T-helper 2 cell (primary cell): ENCODE data around the gene RBM6.
"Not testable (repeated sequence)": the region's sequence is repeated elsewhere in the genome, so short reads cannot be mapped to it uniquely, and the experiment has no call there.

ENCODE experiments used
- DNase-seq, 5 experiments: peaks; one replicate each; pipeline versions ENCODE4 v3.0.0 to v3.0.0-alpha.2; 2012 to 2022

Gene RBM6

DNA sequence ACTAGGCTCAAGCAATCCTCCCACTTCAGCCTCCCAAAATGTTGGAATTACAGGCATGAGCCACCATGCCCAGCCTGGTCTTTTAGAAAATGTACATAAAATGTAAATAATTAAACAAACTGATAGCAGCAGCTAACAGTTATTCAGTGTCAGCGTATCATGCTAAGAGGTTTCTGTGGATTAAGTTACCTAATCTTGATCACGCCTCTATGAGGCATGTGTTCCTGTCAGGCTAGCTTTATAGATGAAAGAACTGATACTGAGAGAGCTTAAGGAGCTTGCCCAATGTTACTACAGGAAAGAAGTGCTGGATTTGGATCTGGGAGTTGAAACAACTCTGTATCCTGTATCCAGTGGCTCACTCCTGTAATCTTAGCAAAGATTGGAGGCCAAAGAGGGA lies 25.0 kb upstream of the RBM6 start:
- no peak for DNase-seq

DNA sequence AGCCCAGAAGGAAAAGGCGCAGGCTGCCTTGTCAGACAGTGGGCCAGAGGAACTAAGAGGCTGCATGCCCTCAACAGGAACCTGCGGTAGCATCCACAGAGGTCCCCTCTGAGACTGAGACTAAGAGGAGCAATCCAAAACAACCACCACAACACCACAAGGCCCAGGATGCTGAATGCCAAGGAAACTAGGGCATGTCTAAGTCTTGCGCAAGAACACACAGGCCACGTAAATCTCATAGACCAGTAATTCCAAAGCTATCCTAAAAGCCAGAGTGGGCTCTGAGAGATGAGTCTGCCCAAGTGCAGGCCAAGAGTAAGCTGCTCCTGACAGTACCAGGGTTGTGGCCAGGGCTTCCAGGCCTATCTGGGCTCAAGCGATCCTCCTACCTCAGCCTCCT lies 23.3 kb upstream of the RBM6 start:
- no peak for DNase-seq

DNA sequence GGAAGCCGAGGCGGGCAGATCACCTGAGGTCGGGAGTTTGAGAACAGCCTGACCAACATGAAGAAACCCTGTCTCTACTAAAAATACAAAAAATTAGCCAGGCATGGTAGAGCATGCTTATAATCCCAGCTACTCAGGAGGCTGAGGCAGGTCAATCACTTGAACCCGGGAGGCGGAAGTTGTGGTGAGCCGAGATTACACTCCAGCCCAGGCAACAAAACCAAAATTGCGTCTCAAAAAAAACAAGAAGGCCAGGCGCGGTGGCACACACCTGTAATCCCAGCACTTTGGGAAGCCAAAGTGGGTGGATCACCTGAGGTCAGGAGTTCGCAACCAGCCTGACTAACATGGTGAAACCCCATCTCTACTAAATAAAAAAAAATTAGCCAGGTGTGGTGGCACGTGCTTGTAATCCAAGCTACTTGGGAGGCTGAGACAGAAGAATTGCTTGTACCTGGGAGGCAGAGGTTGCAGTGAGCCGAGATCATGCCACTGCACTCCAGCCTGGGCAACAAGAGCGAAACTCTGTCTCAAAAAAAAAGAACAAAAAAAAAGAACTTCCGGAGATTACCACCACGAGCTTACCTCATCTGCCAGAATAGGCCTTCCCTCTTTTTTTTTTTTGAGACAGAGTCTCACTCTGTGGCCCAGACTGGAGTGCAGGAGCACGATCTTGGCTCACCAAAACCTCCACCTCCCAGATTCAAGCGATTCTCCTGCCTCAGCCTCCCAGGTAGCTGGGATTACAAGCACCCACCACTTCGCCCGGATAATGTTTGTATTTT lies 22.0 kb upstream of the RBM6 start:
- DNase-seq: not testable (repeated sequence)

DNA sequence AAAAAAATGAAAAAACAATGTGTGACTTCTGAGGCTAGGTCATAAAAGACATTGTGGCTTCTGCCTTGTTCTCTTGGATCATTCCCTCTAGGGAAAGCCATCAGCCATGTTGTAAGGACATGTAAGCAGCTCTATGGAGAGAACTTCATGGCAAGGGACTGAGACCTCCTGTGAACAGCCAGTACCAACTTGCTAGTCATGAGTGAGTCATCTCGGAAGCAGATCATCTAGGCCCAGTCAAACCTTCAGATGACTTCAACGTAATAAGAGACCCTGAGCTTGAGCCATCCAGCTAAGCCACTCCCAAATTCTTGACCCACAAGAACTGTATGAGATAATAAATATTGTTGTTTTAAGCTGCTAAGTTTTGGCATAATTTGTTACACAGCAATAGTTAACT lies 15.3 kb upstream of the RBM6 start:
- DNase-seq: no peak

DNA sequence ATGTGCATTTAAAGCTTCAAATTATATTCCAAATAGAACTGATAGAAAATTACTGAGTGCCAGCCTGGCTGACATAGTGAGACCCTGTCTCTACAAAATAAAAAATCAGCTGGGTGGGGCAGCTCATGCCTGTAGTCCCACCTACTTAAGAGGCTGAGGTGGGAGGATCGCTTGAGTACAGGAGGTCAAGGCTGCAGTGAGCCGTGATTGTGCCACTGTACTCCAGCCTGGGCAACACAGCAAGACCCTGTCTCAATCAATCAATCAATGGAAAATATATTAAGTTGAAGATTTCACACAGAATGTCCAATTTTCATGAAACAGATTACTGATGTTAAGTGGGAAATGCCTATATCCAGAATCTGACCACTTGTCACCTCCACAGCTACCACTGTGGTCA lies 14.5 kb upstream of the RBM6 start:
- DNase-seq: no peak

DNA sequence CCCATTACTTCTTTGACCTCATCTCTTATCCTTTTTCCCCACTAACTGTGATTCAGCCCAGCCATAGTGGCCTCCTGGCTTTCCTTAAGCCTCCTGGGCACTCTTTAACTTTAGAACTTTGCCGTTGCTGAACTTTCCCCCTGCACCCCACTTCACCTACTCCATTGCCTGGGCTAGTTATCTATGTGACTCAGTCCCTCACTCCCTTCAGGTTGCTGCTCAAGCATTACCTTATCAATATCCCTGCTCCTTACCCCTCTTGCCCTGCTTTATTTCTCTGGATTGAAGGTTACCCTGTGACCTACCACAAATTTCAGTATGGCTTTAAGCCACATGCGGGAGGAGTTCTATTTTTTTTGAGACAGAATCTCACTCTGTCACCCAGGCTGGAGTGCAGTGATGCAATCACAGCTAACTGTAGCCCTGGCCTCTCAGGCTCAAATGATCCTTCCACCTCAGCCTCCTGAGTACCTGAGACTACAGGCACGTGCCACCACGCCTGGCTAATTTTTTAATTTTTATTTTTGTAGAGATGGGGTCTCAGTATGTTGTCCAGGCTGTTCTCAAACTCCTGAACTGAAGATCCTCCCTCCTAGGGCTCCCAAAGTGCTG lies 13.7 kb upstream of the RBM6 start:
- no peak for DNase-seq

DNA sequence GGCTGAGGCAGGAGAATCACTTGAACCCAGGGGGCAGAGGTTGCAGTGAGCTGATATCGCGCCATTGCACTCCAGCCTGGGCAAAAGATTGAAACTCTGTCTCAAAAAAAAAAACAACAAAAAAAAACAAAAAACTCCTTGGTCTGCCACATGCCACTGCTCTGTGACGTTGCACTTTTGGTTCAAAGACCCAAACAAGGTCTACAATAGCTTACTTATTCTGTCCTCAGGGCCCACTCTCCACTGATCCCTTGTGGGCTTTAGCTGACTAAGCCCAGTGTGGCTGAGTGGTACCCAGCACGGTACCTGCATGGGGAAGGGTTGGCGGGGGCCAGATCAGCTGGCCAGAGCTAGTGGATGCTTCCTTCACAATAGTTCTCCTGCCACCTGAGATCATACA lies 12.2 kb upstream of the RBM6 start:
- no peak for DNase-seq

DNA sequence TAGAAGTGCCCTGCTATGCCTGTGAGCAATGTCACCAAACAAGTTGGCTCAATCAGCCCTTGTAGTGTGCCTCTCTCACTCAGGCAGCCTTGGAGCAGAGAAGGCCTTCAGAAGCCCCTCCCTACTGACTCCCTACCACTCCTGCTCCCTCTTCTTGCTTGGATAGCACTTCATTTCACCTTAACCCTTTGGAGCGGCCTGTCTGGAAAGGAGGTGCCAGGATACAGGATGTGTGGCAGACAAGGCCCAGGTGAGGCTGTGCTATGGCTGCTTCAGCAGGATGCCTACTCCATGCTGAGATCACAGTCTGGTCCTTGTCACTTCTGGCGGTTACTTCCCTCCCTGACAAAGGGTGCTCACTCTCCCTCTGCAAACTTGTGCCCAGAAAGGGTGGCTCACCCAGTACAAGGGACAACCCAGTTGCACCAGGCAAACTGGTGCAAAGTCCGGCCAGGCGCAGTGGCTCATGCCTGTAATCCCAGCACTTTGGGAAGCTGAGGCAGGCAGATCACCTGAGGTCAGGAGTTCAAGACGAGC lies 11.4 kb upstream of the RBM6 start:
- no peak for DNase-seq

DNA sequence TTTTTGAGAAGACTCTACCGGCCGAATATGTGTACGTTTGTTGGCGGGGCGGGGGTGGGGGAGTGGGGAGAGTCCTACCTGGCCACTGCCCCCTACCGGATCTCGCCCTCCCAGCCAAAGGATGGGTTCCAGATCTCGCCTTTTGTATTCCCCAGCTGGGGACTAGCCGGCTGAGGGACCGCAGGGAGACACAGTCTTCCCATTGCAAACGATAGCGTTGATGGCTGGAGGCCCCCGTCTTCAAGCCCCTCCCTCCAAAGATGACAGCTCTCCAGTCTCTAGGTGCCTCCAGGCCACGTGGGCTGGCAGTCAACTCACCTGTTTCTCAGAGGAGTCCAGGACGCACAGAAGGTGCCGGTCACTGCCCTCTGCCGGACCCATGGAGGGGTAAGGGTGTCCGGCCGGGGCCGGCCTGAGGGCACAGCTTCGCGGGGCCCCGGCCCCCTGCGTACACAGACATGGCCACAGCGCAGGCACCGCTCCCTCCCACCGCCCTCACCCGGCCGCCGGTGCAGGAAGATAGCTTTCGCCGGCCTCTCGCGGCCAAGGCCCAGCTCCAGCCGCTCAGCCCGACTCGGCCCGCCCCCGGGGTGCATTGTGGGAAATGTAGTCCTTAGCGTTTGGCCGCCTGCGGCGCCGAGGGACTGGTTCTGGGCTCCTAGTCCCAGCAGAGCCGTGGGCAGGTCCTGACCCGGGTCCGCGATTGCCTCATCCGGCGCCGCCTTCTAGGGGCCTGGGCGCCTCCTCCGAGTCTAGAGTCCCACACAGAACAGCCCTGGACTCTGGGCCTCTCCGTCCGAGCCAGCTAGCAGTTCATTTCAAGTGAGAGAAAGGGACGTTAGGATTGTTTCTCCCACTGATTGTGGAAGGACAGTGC lies 10.4 kb upstream of the RBM6 start, which contains the start of gene MON1A:
Gene MON1A, minus strand, starts transcription at position 521 of the 877 bp plus-strand sequence. CDS start 16,465 bp downstream, outside the sequence.
- DNase-seq: peak; percentile 67 to 85 (median 75)

DNA sequence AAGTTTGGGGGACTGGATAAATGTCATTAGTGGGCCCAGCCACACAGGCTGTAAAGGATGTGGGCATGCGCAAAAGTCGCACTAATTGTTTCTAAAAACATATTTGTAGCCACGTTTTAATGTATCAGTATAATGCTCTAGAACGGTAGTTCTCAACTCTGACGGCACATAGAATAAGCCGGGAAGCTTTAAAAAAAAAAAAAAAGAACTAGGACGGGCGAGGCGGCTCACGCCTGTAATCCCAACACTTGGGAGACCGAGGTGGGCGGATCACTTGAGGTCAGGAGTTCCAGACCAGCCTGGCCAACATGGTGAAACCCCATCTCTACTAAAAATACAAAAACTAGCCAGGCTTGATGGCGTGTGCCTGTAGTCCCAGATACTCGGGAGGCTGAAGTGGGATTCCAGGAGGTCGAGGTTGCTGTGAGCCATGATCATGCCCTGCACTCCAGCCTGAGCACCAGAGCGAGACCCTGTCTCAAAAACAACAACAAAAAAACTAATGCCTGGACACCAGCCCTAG lies 9.7 kb upstream of the RBM6 start:
- no peak for DNase-seq

DNA sequence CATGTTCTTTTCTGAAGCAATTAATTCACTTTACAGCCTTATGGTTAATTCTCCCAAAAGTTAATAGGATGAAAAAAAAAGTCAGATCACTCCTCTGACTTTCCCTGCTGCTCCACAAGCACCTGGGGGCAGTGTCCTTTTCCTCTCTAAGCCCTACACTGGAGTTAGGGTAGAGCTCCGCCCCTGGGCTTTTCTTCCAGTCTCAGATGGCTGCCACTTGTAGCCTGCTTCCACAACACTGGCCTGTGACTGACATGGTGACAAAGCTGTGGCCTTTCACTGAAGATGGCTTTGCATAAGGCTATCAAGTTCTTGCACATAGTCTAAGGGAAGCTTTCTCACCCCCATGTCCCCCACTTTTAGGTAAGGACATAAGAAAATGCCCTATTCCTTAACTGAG lies 9.0 kb upstream of the RBM6 start:
- DNase-seq: no peak

DNA sequence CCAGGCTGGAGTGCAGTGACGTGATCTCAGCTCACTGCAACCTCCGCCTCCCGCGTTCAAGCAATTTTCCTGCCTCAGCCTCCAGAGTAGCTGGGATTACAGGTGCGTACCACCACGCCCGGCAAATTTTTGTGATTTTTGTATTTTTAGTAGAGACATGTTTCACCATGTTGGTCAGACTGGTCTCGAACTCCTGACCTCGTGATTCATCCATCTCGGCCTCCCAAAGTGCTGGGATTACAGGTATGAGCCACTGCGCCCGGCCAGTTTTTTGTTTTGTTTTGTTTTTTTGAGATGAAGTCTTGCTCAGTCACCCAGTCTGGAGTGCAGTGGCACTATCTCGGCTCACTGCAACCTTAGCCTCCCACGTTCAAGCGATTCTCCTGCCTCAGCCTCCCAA lies 7.7 kb upstream of the RBM6 start:
- not testable (repeated sequence) for DNase-seq

DNA sequence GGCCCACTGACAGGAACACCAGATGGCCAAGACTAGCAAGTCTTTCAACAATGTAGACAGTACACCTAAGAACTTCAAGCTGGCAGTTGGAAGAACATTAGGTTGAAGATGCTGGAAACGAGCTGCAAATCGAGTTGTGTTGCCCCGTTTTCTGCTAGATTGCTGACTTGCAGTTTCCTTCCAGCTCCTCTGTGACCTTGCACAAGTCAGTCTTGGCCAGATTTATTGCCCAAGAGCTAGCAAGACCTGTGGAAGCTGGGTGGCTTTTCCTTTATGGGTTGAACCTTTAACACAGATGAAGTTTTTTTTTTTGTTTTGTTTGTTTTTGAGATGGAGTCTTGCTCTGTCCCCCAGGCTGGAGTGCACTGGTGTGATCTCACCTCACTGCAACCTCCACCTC lies 2.9 kb upstream of the RBM6 start:
- DNase-seq: no peak

DNA sequence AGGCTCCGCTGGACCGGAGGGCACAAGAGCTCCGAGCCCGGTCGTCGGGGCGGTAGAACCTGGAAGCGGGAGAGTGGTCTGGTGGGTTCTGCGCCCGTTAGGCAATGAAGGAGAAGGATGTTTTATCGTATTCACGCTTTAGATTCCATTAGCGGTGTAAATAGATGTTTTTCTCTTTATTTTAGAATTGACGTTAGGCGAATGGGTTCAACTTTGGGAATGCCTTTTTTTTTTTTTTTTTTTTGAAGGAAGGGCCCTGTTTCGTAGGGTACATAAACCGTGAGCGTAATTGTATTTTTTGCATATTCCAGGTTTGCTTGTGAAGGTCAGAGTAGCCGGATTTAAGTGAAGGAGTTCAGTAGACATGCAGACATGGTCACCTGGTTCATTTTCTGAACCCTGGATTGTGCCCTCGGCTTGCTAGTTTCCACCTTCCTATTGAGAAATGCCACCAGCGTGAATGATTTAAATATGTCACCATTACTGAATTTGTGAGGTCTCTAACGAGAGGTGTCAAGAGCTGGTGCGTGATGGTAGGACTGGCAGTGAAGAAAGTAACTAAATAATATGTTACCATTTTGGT lies 808 bp downstream of the RBM6 start:
- DNase-seq: no peak

DNA sequence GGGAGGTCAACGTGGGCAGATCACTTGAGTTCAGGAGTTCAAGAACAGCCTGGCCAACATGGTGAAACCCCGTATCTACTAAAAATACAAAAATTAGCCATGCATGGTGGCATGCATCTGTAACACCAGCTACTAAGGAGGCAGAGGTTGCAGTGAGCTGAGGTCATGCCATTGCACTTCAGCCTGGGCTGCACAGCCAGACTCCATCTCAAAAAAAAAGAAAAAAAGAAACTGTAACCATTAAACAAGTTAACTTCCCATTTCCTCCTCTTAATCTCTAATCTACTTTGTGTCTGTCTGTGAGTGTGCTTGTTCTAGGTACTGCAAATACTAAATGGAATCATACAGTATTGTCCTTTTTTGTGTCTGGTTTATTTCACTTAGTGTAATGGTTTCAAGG lies 2.7 kb downstream of the RBM6 start:
- no peak for DNase-seq

DNA sequence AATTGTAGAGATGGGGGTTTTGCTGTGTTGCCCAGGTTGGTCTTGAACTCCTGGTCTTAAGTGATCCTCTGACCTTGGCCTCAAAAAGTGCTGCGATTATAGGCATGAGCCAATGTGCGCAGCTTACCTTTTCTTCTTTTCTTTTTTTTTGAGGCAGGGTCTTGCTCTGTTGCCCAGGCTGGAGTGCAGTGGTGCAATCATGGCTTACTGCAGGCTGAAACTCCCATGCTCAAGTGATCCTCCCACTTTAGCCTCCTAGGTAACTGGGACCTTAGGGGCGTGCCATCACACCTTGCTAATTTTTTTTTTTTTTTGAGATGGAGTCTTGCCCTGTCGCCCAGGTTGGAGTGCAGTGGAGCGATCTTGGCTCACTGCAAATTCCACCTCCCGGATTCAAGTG lies 13.0 kb downstream of the RBM6 start:
- no peak for DNase-seq

DNA sequence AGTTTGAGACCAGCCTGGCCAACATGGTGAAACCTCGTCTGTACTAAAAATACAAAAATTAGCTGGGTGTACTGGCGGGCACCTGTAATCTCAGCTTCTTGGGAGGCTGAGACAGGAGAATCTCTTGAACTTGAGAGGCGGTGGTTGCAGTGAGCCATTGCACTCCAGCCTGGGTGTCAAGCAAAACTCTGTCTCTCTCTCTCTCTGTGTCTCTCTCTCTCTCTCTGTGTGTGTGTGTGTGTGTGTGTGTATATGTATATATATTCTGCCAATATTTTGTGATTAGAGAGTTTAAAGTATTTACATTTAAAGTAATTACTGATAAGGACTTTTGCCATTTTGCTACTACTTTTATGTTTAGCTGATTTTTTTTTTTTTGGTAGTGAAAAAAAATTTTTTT lies 15.7 kb downstream of the RBM6 start:
- peak in 1 of 5 experiments; percentile 21 for DNase-seq

DNA sequence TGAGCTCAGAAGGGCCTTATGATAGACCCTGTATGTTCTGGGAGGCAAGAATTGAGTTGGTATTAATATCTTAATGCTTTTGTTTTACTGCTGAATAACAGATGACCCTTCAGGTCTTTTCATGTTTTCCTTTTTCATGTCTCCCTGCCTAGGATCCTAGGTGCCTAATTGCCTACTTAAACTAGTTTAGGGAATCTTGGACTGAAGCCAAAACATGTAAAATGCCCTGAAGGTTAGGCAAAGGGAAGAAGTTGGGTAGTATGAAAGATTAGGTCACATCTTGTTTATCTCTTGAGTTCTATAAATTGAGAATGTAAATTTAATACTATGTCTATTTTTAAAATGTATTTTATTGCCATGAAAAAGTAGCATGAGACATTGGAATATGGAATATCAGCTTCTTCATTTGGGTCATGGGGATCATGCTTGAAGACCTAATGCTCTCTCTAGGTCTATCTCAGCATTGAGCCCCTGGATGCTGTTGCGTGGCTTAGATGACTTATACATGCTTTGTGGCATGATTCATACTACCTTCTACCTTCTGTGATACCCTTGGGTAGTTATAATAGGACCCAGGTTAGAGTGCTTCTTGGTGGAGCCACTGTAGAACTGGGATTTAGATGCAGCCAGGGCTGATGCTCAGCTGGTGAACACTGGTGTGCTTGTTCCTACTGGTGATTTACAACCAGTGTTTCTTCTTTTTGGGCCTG lies 26.4 kb downstream of the RBM6 start:
- no peak for DNase-seq

DNA sequence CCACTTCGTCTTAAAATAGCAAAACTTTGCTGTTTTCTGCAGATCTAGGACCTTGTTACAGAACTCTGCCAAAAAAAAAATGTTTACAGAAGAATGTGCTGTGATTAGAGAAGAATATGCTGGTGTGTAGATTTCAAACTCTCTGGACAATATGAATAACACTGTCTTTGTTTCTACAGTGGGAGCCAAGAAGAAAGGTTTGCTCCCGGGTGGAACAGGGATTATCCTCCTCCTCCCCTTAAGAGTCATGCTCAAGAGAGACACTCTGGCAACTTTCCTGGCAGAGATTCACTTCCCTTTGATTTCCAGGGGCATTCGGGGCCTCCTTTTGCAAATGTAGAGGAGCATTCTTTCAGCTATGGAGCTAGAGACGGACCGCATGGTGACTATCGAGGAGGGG lies 27.3 kb downstream of the RBM6 start:
- no peak for DNase-seq

DNA sequence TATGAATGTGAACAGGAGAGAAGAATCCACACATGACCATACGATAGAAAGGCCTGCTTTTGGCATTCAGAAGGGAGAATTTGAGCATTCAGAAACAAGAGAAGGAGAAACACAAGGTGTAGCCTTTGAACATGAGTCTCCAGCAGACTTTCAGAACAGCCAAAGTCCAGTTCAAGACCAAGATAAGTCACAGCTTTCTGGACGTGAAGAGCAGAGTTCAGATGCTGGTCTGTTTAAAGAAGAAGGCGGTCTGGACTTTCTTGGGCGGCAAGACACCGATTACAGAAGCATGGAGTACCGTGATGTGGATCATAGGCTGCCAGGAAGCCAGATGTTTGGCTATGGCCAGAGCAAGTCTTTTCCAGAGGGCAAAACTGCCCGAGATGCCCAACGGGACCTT lies 28.4 kb downstream of the RBM6 start:
- no peak for DNase-seq

DNA sequence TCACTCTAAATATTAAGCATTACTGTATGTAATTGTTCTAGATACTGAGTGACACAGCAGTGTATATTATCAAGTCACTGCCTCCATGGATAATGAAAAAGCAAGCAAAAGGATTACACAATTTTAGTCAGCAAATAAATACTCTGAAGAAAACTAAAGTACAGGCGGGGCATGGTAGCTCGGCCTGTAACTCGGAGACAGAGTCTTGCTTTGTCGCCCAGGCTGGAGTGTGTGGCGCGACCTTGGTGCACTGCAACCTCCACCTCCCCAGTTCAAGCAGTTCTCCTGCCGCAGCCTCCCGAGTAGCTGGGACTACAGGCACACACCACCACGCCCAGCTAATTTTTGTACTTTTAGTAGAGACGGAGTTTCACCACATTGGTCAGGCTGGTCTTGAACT lies 32.7 kb downstream of the RBM6 start:
- DNase-seq: no peak

DNA sequence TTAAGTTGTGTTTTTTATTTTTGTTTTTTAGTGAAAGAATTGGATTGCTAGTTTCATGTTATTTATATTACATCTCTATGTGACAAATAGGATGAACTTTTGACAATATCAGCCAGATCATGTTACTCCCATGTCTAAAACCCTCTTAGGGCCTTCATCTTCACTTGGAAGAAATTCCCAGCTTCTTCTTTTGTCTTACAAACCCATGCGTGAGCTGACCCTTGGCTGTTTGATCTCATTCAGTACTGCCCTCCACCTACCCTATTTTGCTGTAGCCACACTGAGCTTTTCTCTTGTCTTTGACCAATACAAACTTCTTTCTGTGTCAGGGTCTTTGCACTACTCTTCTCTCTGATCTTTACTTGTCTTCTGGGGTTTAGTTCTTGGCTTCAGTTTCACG lies 37.0 kb downstream of the RBM6 start:
- DNase-seq: no peak
